ENCODE measurements around the gene VSTM2B.

DNA sequence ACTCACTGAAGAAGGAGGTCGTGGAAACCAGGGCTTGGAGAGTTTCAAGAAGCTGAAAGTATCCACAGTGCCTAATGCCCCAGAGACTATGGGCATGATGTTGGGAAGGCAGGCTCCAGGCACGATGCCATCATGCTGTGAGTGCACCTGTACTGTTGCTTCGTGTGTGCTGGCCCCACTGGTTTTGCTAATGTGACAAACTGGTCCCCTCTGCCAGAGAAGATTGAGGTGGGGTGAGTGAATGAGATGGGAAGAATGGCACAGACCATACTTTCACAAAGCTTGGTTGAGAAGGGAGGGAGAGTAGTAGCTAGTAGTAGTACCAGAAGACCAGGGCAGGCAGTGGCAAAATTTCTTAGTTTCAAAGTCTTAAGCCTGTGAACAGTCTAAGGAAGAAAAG, 61.3 kb downstream of the VSTM2B start:
- TF ChIP-seq, protein P1, sequence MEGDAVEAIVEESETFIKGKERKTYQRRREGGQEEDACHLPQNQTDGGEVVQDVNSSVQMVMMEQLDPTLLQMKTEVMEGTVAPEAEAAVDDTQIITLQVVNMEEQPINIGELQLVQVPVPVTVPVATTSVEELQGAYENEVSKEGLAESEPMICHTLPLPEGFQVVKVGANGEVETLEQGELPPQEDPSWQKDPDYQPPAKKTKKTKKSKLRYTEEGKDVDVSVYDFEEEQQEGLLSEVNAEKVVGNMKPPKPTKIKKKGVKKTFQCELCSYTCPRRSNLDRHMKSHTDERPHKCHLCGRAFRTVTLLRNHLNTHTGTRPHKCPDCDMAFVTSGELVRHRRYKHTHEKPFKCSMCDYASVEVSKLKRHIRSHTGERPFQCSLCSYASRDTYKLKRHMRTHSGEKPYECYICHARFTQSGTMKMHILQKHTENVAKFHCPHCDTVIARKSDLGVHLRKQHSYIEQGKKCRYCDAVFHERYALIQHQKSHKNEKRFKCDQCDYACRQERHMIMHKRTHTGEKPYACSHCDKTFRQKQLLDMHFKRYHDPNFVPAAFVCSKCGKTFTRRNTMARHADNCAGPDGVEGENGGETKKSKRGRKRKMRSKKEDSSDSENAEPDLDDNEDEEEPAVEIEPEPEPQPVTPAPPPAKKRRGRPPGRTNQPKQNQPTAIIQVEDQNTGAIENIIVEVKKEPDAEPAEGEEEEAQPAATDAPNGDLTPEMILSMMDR (conservative IDR thresholded peaks at IDR 0.05), result no peak
- TF ChIP-seq EZH2 (IDR thresholded peaks at IDR 0.05; ENCODE audit: low read depth), result no peak
